GM23338 (cell line): ENCODE results near the gene EHD1. TPM values are rescaled to one million over a fixed set of nuclear protein-coding genes. Genes with fewer than 3 reads are reported as not detected.

Source experiments
- ATAC-seq: fragments of 200-7000 bp; cut with Tn5 transposase; 3 replicates; pipeline ENCODE4 v1.9.1; 2020
- DNase-seq: peaks from one replicate; pipeline ENCODE4 v3.0.0-alpha.2; 2015; ENCODE audit warnings: low spot score
- H2AFZ ChIP-seq: fragments of 200-600 bp; sonication (generic); 2 replicates; pipeline ENCODE4 v1.8.0; 2016; ENCODE audit warnings: antibody characterized with exemption, mild to moderate bottlenecking, moderate library complexity
- H3F3A ChIP-seq: fragments of 200-600 bp; sonication (generic); replicated peaks from 2 replicates; pipeline ENCODE4 v1.8.0; 2017; ENCODE audit warnings: antibody characterized with exemption, mixed run types, low read depth
- H3K27ac ChIP-seq: fragments of 200-600 bp; sonication (generic); 2 replicates; pipeline ENCODE4 v1.6.1; 2016; ENCODE audit warnings: low read depth
- H3K27me3 ChIP-seq: fragments of 200-600 bp; sonication (generic); 2 replicates; pipeline ENCODE4 v1.8.0; 2016; ENCODE audit warnings: mild to moderate bottlenecking, mixed run types, moderate library complexity; ENCODE audit not compliant: insufficient read depth
- H3K36me3 ChIP-seq: fragments of 200-600 bp; sonication (generic); 2 replicates; pipeline ENCODE4 v1.8.0; 2016; ENCODE audit warnings: mild to moderate bottlenecking; ENCODE audit not compliant: insufficient read depth
- H3K4me1 ChIP-seq: fragments of 200-600 bp; sonication (generic); 2 replicates; pipeline ENCODE4 v1.8.0; 2016; ENCODE audit warnings: mild to moderate bottlenecking, moderate library complexity; ENCODE audit not compliant: insufficient read depth
- H3K4me2 ChIP-seq: fragments of 200-600 bp; sonication (generic); 2 replicates; pipeline ENCODE4 v1.7.1; 2017; ENCODE audit warnings: mixed run types
- H3K4me3 ChIP-seq: fragments of 200-600 bp; sonication (generic); 2 replicates; pipeline ENCODE4 v1.6.1; 2016; ENCODE audit warnings: mixed run types
- H3K79me2 ChIP-seq: fragments of 200-600 bp; sonication (generic); replicated peaks from 2 replicates; pipeline ENCODE4 v1.8.0; 2017; ENCODE audit warnings: mild to moderate bottlenecking; ENCODE audit not compliant: insufficient read depth
- H3K9me2 ChIP-seq: fragments of 200-600 bp; sonication (generic); 2 replicates; pipeline ENCODE4 v1.8.0; 2017; ENCODE audit not compliant: insufficient read depth
- H4K20me1 ChIP-seq: fragments of 200-600 bp; sonication (generic); replicated peaks from 2 replicates; pipeline ENCODE4 v1.8.0; 2017; ENCODE audit warnings: mild to moderate bottlenecking; ENCODE audit not compliant: insufficient read depth
- H3K27ac Mint-ChIP-seq: 2 replicates; pipeline ENCODE4 v1.8.0; 2020; ENCODE audit warnings: inconsistent platforms, mild to moderate bottlenecking, moderate library complexity, mixed read lengths
- H3K27me3 Mint-ChIP-seq: 3 replicates; pipeline ENCODE4 v1.8.0; 2022; ENCODE audit warnings: low read depth, mild to moderate bottlenecking, moderate library complexity, mixed read lengths, inconsistent platforms; ENCODE audit not compliant: insufficient read depth, poor library complexity
- H3K36me3 Mint-ChIP-seq: 3 replicates; pipeline ENCODE4 v1.8.0; 2021; ENCODE audit warnings: low read depth, mild to moderate bottlenecking, inconsistent platforms, moderate library complexity, mixed read lengths
- H3K4me1 Mint-ChIP-seq: 3 replicates; pipeline ENCODE4 v1.8.0; 2020; ENCODE audit warnings: mild to moderate bottlenecking, inconsistent platforms, mixed read lengths
- H3K4me3 Mint-ChIP-seq: 3 replicates; pipeline ENCODE4 v1.8.0; 2021; ENCODE audit warnings: moderate library complexity, mild to moderate bottlenecking, inconsistent platforms, mixed read lengths
- H3K9me3 Mint-ChIP-seq: 3 replicates; pipeline ENCODE4 v1.8.0; 2020; ENCODE audit warnings: moderate library complexity, mild to moderate bottlenecking, inconsistent platforms, mixed read lengths
- CREB1 ChIP-seq: fragments of 250-450 bp; sonication (Bioruptor Pico); IDR thresholded peaks from 2 replicates; pipeline ENCODE4 v1.5.0; 2020; ENCODE audit warnings: low read depth, mild to moderate bottlenecking, moderate library complexity
- EZH2 ChIP-seq: fragments of 200-600 bp; sonication (generic); IDR thresholded peaks from one replicate; pipeline ENCODE4 v1.8.0; 2017; ENCODE audit warnings: antibody characterized with exemption, mild to moderate bottlenecking, low read depth; ENCODE audit not compliant: unreplicated experiment
- EZH2phosphoT487 ChIP-seq: fragments of 200-600 bp; sonication (generic); IDR thresholded peaks from one replicate; pipeline ENCODE4 v1.8.1; 2018; ENCODE audit warnings: antibody characterized with exemption; ENCODE audit not compliant: unreplicated experiment
- JUNB ChIP-seq: IDR thresholded peaks from one replicate; pipeline ENCODE4 v1.6.1; 2016; ENCODE audit warnings: antibody characterized with exemption; ENCODE audit not compliant: unreplicated experiment
- NANOG ChIP-seq: IDR thresholded peaks from 2 replicates; pipeline ENCODE4 v1.6.1; 2016; ENCODE audit warnings: antibody characterized with exemption, borderline replicate concordance
- POLR2AphosphoS5 ChIP-seq: IDR thresholded peaks from 2 replicates; pipeline ENCODE4 v1.6.1; 2016; ENCODE audit warnings: antibody characterized with exemption, low read depth
- REST ChIP-seq: IDR thresholded peaks from one replicate; pipeline ENCODE4 v1.6.1; 2018; ENCODE audit warnings: antibody characterized with exemption; ENCODE audit not compliant: unreplicated experiment
- STAT1 ChIP-seq: IDR thresholded peaks from one replicate; pipeline ENCODE4 v1.6.1; 2016; ENCODE audit warnings: antibody characterized with exemption; ENCODE audit not compliant: unreplicated experiment
- ZNF114 ChIP-seq: fragments of 250-450 bp; sonication (Bioruptor Pico); IDR thresholded peaks from 2 replicates; pipeline ENCODE4 v1.5.0; 2020; ENCODE audit warnings: mild to moderate bottlenecking, moderate library complexity
- ZNF331 ChIP-seq: fragments of 250-450 bp; sonication (Bioruptor Pico); IDR thresholded peaks from 2 replicates; pipeline ENCODE4 v1.5.0; 2020; ENCODE audit warnings: low read depth, mild to moderate bottlenecking, moderate library complexity
- ZNF462 ChIP-seq: fragments of 250-450 bp; sonication (Bioruptor Pico); IDR thresholded peaks from 2 replicates; pipeline ENCODE4 v1.5.0; 2020; ENCODE audit warnings: mild to moderate bottlenecking, moderate library complexity
- polyA plus RNA-seq: library from polyadenylated mRNA; unstranded; fragments of >200 nt; fragmentation: Nextera tagmentation; extraction: Ambion mirVana; gene quantifications from 2 replicates; pipeline ENCODE4 v1.2.1, GENCODE V29; 2016
- total RNA-seq: library from RNA; depleted of rRNA; stranded (reverse); fragments of >200 nt; shearing (Covaris generic); gene quantifications from 2 replicates; pipeline ENCODE4 v1.2.3, GENCODE V29; 2014
- TF ChIP-seq, protein P1 (sequence below), 2 experiments: fragments of 200-600 bp in 1 of 2; sonication (generic) in 1 of 2; conservative IDR thresholded peaks; 2 replicates each; pipeline versions ENCODE4 v1.5.1 to v1.6.1; 2016 to 2017; ENCODE audit warnings: antibody characterized with exemption in 2 of 2, low read depth in 2 of 2, mild to moderate bottlenecking in 2 of 2, moderate library complexity in 1 of 2
- TF ChIP-seq, protein P2 (sequence below): IDR thresholded peaks from 2 replicates; pipeline ENCODE4 v1.6.1; 2016; ENCODE audit warnings: antibody characterized with exemption

Gene EHD1
- total and polyA plus RNA-seq, 2 experiments from 2014 or later, result 16.7 to 69.7 TPM

DNA sequence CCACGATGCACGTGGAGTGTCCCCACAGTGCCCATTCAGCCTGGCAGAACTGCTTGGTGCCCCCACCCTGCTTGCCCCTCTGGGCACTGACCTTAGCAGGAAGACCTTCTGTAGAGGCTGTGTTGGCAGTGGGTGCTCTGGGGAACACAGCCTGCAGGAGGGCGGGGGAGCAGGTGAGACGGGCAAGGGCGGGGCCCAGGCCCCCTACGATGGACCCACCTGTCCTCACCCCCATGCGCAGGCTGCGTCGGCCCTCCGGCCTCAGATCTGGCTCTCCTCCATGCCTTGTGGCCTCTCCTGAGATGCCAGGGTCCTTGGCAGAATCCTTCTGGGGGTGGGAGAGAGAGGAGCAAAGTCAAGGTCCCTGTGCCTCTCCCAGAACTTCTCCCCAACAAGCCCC is 44.9 kb downstream of the EHD1 start:
- H3K27ac Mint-ChIP-seq, result no peak overlapping the region
- H3K4me2 ChIP-seq, result no peak overlapping the region
- H2AFZ ChIP-seq, result no peak overlapping the region
- no peaks in the 10 kb centered on the region for H3K36me3 ChIP-seq
- no peaks in the 10 kb centered on the region for H3K4me1 Mint-ChIP-seq
- H3K9me2 ChIP-seq, result no peaks in the 10 kb centered on the region
- H3K27ac ChIP-seq, result no peak overlapping the region
- DNase-seq, result no peak
- no peaks in the 10 kb centered on the region for H3K27me3 ChIP-seq
- H3K36me3 Mint-ChIP-seq, result peaks cover 7% of the 10 kb centered on the region; the same call in 2 of the 3 replicates
- no peaks in the 10 kb centered on the region for H3K4me1 ChIP-seq
- H3K9me3 Mint-ChIP-seq, result no peaks in the 10 kb centered on the region
- H3K4me3 Mint-ChIP-seq, result no peak overlapping the region
- peaks cover 2% of the 10 kb centered on the region for H3K27me3 Mint-ChIP-seq
- no peak overlapping the region for H3K4me3 ChIP-seq
- H4K20me1 ChIP-seq, result no peaks in the 10 kb centered on the region
- no peak for TF ChIP-seq EZH2phosphoT487
- no peak for TF ChIP-seq REST
- TF ChIP-seq JUNB, result no peak
- no peak for TF ChIP-seq STAT1
- TF ChIP-seq ZNF462, result no peak
- no peak for TF ChIP-seq EZH2
- TF ChIP-seq POLR2AphosphoS5, result no peak
- TF ChIP-seq CREB1 (CRISPR knock-in tag), result no peak
- no peak for TF ChIP-seq NANOG
- no peak for TF ChIP-seq ZNF331 (CRISPR knock-in tag)
- no peak for TF ChIP-seq ZNF114 (CRISPR knock-in tag)
- TF ChIP-seq, protein P1, sequence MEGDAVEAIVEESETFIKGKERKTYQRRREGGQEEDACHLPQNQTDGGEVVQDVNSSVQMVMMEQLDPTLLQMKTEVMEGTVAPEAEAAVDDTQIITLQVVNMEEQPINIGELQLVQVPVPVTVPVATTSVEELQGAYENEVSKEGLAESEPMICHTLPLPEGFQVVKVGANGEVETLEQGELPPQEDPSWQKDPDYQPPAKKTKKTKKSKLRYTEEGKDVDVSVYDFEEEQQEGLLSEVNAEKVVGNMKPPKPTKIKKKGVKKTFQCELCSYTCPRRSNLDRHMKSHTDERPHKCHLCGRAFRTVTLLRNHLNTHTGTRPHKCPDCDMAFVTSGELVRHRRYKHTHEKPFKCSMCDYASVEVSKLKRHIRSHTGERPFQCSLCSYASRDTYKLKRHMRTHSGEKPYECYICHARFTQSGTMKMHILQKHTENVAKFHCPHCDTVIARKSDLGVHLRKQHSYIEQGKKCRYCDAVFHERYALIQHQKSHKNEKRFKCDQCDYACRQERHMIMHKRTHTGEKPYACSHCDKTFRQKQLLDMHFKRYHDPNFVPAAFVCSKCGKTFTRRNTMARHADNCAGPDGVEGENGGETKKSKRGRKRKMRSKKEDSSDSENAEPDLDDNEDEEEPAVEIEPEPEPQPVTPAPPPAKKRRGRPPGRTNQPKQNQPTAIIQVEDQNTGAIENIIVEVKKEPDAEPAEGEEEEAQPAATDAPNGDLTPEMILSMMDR (conservative IDR thresholded peaks at IDR 0.05; ENCODE audit: low read depth in 2 of 2), result no peak
- TF ChIP-seq, protein P2, sequence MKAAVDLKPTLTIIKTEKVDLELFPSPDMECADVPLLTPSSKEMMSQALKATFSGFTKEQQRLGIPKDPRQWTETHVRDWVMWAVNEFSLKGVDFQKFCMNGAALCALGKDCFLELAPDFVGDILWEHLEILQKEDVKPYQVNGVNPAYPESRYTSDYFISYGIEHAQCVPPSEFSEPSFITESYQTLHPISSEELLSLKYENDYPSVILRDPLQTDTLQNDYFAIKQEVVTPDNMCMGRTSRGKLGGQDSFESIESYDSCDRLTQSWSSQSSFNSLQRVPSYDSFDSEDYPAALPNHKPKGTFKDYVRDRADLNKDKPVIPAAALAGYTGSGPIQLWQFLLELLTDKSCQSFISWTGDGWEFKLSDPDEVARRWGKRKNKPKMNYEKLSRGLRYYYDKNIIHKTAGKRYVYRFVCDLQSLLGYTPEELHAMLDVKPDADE, result no peak
- no peak for ATAC-seq
- no peaks in the 10 kb centered on the region for H3F3A ChIP-seq
- H3K79me2 ChIP-seq, result no peaks in the 10 kb centered on the region
